NB4 (cell line): ENCODE data around the gene PDZK1IP1.

Source experiments
- CTCF ChIP-seq: IDR thresholded peaks from one replicate; pipeline ENCODE4 v1.5.1; 2012; ENCODE audit warnings: low read depth, low read length
- POLR2A ChIP-seq: IDR thresholded peaks from 2 replicates; pipeline ENCODE4 v1.6.1; 2011; ENCODE audit warnings: mild to moderate bottlenecking; ENCODE audit not compliant: insufficient read length; ENCODE audit errors: extremely low read depth

- no peak for TF ChIP-seq CTCF
- no peak for TF ChIP-seq POLR2A
These were observed 6.3 kb downstream of the PDZK1IP1 start for GRCh38 chr1:47183308-47184089.
